BJ (cell line): ENCODE measurements around the gene DOCK8. TPM values are rescaled to one million over a fixed set of nuclear protein-coding genes. Genes with fewer than 3 reads are reported as not detected.

Experiments
- CTCF ChIA-PET: fragments of 350-600 bp; formaldehyde crosslinking; extraction: SDS; loops from one replicate; lab custom pipeline; 2021; ENCODE audit warnings: antibody characterized with exemption, inconsistent platforms; lab: Yijun Ruan, JAX
- POLR2A ChIA-PET: fragments of 300-600 bp; sonication (Branson Sonifier 250); formaldehyde crosslinking; extraction: SDS; loops from one replicate; lab custom pipeline; 2021; ENCODE audit warnings: antibody characterized with exemption; lab: Charles Lee
- DNase-seq: peaks from one replicate; pipeline ENCODE4 v3.0.0-alpha.2; 2011; ENCODE audit warnings: low read depth
- H3K27me3 ChIP-seq: 2 replicates; pipeline ENCODE4 v1.6.0; 2011; ENCODE audit warnings: low read length; ENCODE audit not compliant: control insufficient read depth, insufficient read depth
- H3K36me3 ChIP-seq: 2 replicates; pipeline ENCODE4 v1.5.1; 2011; ENCODE audit warnings: low read length; ENCODE audit not compliant: control insufficient read depth, insufficient read depth
- H3K4me3 ChIP-seq: 2 replicates; pipeline ENCODE4 v1.5.1; 2011; ENCODE audit warnings: low read depth, mild to moderate bottlenecking, control low read depth, low read length
- polyA plus RNA-seq: library from polyadenylated mRNA; depleted of rRNA; stranded (reverse); fragments of >200 nt; gene quantifications from 2 replicates; pipeline ENCODE4 v1.2.3, GENCODE V29; 2011
- TF ChIP-seq, protein P1 (sequence below): IDR thresholded peaks from 2 replicates; pipeline ENCODE4 v1.5.1; 2011; ENCODE audit warnings: low read depth, mild to moderate bottlenecking, control low read depth, inconsistent platforms, low read length, moderate library complexity; ENCODE audit not compliant: insufficient read depth

Gene DOCK8
- polyA plus RNA-seq, 1 experiment: 0.07 TPM

- H3K27me3 ChIP-seq: no peaks in the 10 kb centered on the region
- ChIA-PET CTCF (no interaction called here), POLR2A (no interaction called here)
- DNase-seq: no peak
- TF ChIP-seq, protein P1, sequence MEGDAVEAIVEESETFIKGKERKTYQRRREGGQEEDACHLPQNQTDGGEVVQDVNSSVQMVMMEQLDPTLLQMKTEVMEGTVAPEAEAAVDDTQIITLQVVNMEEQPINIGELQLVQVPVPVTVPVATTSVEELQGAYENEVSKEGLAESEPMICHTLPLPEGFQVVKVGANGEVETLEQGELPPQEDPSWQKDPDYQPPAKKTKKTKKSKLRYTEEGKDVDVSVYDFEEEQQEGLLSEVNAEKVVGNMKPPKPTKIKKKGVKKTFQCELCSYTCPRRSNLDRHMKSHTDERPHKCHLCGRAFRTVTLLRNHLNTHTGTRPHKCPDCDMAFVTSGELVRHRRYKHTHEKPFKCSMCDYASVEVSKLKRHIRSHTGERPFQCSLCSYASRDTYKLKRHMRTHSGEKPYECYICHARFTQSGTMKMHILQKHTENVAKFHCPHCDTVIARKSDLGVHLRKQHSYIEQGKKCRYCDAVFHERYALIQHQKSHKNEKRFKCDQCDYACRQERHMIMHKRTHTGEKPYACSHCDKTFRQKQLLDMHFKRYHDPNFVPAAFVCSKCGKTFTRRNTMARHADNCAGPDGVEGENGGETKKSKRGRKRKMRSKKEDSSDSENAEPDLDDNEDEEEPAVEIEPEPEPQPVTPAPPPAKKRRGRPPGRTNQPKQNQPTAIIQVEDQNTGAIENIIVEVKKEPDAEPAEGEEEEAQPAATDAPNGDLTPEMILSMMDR: no peak
- no peak overlapping the region for H3K4me3 ChIP-seq
- no peaks in the 10 kb centered on the region for H3K36me3 ChIP-seq
Measured at GRCh38 chr9:389758-390157, 175.1 kb downstream of the DOCK8 start.

DNA sequence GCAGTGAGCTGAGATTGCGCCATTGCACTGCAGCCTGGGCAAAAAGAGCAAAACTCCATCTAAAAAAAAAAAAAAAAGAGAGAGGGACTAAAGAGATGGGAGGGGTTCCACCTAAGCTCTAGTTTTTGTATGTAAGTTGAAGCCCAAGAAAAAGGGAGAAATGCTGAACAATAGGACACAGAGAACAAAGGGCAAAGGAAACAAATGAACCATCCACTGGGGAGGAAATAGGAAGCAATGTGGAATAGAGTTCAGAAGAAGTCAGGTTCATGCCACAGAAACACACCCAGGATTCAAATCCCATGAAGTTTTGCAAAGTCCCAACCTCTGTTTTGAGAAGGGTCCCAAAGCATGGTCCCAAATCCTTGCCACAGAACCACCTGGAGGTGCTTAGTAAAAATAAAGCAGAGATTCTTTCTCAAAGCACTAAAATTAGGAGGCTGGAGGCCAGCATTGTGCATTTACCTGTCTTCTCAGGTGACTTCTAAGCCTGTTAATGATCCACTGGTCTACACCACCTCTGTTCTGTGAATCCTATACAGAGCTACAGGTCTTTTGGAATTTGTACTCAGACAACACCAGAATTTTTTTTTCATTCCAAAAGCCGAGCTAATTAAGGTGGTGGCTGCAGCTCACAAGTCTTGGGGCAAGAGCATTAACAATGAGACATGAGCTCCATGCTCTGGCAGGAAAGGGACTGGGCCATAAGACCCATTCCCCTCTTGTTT, 177.6 kb downstream of the DOCK8 start:
- DNase-seq: no peak
- ChIA-PET POLR2A (no interaction called here), CTCF (no interaction called here)
- Histone ChIP-seq H3K27me3 (no peaks in the 10 kb centered on the region), H3K4me3 (no peak overlapping the region), H3K36me3 (no peaks in the 10 kb centered on the region)
- TF ChIP-seq, protein P1: no peak

- POLR2A ChIA-PET: no interaction called here
- Histone ChIP-seq H3K36me3 (no peaks in the 10 kb centered on the region), H3K4me3 (no peak overlapping the region), H3K27me3 (no peaks in the 10 kb centered on the region)
- no peak for DNase-seq
- TF ChIP-seq, protein P1: no peak
- CTCF ChIA-PET: interaction anchor here (0.7 kb wide), 1 partner anchor 110 kb away, joined by 3 read pairs; the partner anchor contains the start of gene KANK1
Measured at GRCh38 chr9:394347-395052, 179.8 kb downstream of the DOCK8 start.

DNA sequence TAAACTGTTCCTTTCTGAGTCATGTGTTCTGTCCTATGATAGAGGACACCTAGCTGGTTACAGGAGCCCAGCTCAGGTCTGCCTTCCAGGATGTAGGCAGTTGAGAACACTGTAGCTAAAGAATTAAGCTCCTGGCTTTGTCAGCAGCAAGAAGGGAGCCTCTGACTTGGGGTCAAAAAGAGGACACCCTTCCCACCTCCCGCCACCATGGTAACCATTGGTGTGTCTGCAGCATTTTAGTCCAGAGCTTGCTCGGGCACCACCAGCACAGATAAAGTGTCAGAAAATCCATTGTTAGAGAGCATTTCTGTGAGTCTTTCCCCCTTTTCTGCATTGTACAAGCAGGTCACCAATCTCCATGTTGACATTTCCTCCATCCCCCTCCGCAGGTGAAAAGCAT, 181.7 kb downstream of the DOCK8 start:
- Histone ChIP-seq H3K36me3 (no peaks in the 10 kb centered on the region), H3K4me3 (no peak overlapping the region), H3K27me3 (no peaks in the 10 kb centered on the region)
- ChIA-PET POLR2A (no interaction called here), CTCF (no interaction called here)
- DNase-seq: no peak
- TF ChIP-seq, protein P1: no peak

DNA sequence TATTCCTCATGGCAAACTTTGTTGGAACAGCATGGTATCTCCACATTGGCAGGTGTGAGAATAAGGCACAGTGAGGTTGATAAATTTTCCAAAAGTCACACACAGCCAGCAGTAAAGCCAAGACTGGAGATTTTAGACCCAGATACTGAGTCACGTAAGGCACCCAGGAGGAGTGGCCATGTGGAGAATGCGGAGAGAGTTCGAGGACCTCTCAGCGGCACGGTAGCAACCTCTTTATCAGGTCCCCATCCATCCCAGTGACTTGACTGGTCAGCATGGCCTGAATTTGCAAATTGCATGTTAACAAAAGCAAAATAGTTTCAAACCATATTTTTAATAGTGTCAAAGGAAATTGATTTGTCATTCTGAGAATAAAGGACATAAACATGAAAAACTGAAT, 183.4 kb downstream of the DOCK8 start:
- no peak for DNase-seq
- CTCF ChIA-PET: interaction anchor here (0.6 kb wide), 1 partner anchor 604 kb away, joined by 3 read pairs; no protein-coding TSS in a partner anchor
- no peaks in the 10 kb centered on the region for H3K27me3 ChIP-seq
- H3K36me3 ChIP-seq: no peaks in the 10 kb centered on the region
- TF ChIP-seq, protein P1: no peak
- POLR2A ChIA-PET: no interaction called here
- H3K4me3 ChIP-seq: no peak overlapping the region
